ENCODE measurements around the gene DBNDD1.

DBNDD1 gene

DNA sequence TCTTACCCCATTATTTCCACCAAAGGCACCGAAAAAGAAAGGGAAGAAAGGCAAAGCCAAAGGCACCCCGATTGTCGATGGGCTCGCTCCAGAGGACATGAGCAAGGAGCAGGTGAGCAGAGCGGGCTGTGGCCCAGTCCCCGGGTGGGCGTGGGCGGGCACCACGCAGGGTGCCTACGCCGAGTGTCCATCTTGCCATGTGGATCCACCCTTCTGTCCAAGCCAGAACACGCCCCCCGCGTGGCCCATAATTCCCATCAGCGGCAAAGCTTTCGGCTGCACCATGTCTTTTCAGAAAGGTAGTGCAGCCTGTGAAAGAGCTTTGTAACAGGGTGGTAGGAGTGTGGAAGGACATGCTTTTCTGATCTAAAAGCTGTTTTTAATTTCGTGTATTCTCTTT lies 8.4 kb upstream of the DBNDD1 start:
- Histone ChIP-seq H3K4me3 (ENCODE audit: low read depth, low read length) (no peak overlapping the region), H3K36me3 (replicated peaks) (peaks cover 9% of the 10 kb centered on the region), H3K27ac (no peak overlapping the region), H3K27me3 (replicated peaks) (no peaks in the 10 kb centered on the region)
- TF ChIP-seq, protein P1, sequence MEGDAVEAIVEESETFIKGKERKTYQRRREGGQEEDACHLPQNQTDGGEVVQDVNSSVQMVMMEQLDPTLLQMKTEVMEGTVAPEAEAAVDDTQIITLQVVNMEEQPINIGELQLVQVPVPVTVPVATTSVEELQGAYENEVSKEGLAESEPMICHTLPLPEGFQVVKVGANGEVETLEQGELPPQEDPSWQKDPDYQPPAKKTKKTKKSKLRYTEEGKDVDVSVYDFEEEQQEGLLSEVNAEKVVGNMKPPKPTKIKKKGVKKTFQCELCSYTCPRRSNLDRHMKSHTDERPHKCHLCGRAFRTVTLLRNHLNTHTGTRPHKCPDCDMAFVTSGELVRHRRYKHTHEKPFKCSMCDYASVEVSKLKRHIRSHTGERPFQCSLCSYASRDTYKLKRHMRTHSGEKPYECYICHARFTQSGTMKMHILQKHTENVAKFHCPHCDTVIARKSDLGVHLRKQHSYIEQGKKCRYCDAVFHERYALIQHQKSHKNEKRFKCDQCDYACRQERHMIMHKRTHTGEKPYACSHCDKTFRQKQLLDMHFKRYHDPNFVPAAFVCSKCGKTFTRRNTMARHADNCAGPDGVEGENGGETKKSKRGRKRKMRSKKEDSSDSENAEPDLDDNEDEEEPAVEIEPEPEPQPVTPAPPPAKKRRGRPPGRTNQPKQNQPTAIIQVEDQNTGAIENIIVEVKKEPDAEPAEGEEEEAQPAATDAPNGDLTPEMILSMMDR (IDR thresholded peaks at IDR 0.05; ENCODE audit: low read depth, low read length, missing control alignments), result no peak
- no peak for DNase-seq
- in situ Hi-C loops (cut with HindIII; ENCODE audit: low pct_ligation_motif_present, low sequenced_read_pairs), result no loop called here

DNA sequence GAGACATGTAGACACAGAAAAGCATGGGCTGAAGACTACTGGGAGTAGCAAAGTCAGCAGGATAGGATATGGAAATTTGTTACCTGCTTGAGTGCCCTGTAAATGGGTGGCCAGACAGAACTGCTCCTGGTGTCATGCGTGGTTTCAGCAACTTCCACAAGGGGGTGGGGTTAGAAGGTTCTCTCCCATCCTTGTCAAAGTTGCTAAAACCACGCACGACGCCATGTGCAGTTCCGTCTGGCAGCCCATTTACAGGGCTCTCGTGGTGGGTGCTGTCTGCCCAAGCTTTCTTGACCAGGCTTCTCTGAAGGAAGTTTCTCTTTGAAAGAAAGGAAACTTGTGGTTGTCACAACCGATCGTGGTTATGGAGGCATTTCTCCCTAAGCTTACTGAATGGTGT lies 6.9 kb upstream of the DBNDD1 start:
- in situ Hi-C loops (cut with HindIII; ENCODE audit: low pct_ligation_motif_present, low sequenced_read_pairs), result no loop called here
- H3K36me3 ChIP-seq (replicated peaks), result no peaks in the 10 kb centered on the region
- H3K27me3 ChIP-seq (replicated peaks), result no peaks in the 10 kb centered on the region
- DNase-seq, result no peak
- no peak overlapping the region for H3K27ac ChIP-seq
- TF ChIP-seq, protein P1 (IDR thresholded peaks at IDR 0.05; ENCODE audit: low read depth, low read length, missing control alignments), result peak; percentile 11
- no peak overlapping the region for H3K4me3 ChIP-seq (ENCODE audit: low read depth, low read length)

DNA sequence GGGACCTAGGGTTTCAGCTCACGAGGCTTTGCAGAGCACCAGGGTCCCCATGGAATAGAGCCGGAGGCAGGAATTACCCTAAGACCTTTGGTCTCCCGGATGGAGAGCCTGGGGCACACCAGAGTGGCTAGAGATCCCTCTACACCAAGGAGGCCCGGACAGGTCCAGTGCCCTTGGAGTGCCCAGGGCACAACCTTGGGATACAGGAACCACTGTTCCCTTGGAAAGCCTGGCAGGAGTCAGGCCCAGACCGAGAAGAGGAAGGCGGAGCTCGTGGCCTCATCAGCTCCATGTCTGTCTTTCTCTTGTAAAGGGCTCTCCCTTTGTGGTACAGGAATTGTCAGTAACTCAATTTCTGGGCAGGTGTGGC lies 3.8 kb upstream of the DBNDD1 start:
- Histone ChIP-seq H3K4me3 (ENCODE audit: low read depth, low read length) (peak overlapping the region; percentile 76), H3K27ac (no peak overlapping the region), H3K27me3 (replicated peaks) (no peaks in the 10 kb centered on the region), H3K36me3 (replicated peaks) (no peaks in the 10 kb centered on the region)
- in situ Hi-C loops (cut with HindIII; ENCODE audit: low pct_ligation_motif_present, low sequenced_read_pairs), result no loop called here
- TF ChIP-seq, protein P1 (IDR thresholded peaks at IDR 0.05; ENCODE audit: low read depth, low read length, missing control alignments), result no peak
- no peak for DNase-seq

DNA sequence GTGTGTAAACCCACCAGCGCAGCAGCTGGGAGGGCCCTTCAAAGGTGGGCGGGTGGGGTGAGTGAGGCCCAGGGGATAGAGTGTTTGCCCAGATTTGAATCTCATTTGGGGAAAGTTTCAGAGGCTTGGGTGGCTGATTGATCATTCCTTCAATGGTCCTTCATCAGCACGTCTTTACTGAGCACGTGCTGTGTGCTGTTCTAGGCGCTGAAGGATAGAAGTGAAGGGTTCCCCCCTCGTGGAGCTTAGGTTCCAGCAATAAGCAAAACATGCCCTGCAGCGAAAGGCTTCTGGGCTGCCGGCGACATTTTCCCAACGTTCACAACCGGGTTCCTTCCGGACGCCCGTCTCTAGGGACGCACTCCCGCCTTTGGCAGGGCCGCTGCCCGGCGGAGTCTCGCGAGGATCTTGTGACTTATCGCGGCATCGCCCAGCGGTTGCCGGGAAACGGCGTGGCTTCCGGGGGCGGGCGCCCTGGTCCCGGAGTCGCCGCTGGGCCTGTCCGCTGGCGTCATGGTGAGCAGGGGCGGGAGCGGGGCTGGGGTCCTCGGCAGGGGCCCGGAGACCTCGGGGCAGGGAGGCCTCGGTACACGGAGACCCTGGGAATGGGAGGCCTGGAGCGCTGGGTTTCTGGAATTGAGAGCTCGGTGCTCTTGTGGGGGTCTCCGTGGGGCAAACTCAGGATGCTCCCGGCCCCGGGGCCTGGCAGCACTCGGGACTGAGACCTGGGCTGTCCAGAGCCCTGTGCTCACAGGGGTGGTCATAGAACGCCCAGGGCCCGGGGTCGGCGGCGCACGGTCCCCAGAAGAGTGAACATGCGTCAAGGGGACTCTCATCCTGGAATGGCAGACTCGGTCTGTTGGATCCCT lies 3.2 kb upstream of the DBNDD1 start:
- TF ChIP-seq, protein P1 (IDR thresholded peaks at IDR 0.05; ENCODE audit: low read depth, low read length, missing control alignments), result peak; percentile 7
- Histone ChIP-seq H3K36me3 (replicated peaks) (no peaks in the 10 kb centered on the region), H3K4me3 (ENCODE audit: low read depth, low read length) (peak overlapping the region; percentile 76), H3K27ac (peak overlapping the region; percentile 10), H3K27me3 (replicated peaks) (no peaks in the 10 kb centered on the region)
- peak; percentile 82 for DNase-seq
- in situ Hi-C loops (cut with HindIII; ENCODE audit: low pct_ligation_motif_present, low sequenced_read_pairs), result no loop called here

DNA sequence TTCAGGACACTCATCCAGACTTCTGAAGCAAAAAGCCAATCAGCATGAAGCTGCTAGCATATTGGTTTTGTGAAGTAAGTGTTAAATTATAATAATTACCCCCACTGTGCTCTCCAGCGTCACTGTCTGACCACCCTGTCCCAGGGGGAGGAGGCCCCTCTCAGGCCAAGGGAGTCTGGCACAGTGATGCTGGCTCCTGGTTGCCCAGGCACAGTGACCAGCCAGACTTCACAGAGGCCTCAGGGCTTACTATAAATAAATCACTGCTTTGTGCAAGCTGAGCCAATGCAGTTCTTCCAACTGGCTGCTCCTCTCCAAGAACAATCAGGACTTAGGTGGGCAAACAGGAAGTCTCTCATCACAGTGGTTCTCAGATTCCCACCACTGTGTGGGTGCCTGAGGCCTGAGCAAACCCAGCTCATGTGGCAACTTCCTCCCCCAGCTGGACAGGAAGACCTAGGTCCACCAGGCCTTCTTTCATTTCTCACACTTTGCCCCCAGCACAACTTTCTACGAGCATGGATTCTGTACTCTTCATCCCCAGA lies 1.7 kb upstream of the DBNDD1 start:
- DNase-seq, result no peak
- no peak overlapping the region for H3K4me3 ChIP-seq (ENCODE audit: low read depth, low read length)
- H3K27me3 ChIP-seq (replicated peaks), result no peaks in the 10 kb centered on the region
- in situ Hi-C loops (cut with HindIII; ENCODE audit: low pct_ligation_motif_present, low sequenced_read_pairs), result no loop called here
- peak overlapping the region; percentile 10 for H3K27ac ChIP-seq
- TF ChIP-seq, protein P1 (IDR thresholded peaks at IDR 0.05; ENCODE audit: low read depth, low read length, missing control alignments), result no peak
- no peaks in the 10 kb centered on the region for H3K36me3 ChIP-seq (replicated peaks)
